GM12874 (cell line): ENCODE measurements around the gene GABARAPL1.

Experiments
- CTCF ChIP-seq: IDR thresholded peaks from 2 replicates; pipeline ENCODE4 v1.5.1; 2011; ENCODE audit warnings: low read depth, mild to moderate bottlenecking, control low read depth, low read length, moderate library complexity; ENCODE audit not compliant: insufficient read depth

Gene GABARAPL1

GRCh38 chr12:10212739-10213131 is at the start of gene GABARAPL1:
TSS of gene GABARAPL1 (plus strand) at chr12:10212877. CDS start at chr12:10213130, 253 bp downstream.
- TF ChIP-seq CTCF, result no peak

GRCh38 chr12:10163084-10163483 is 49.6 kb upstream of the GABARAPL1 start:
- no peak for TF ChIP-seq CTCF

- no peak for TF ChIP-seq CTCF
Observed at GRCh38 chr12:10165421-10165820, 47.3 kb upstream of the GABARAPL1 start.

- TF ChIP-seq CTCF, result no peak
Observed at GRCh38 chr12:10167599-10167998, 45.1 kb upstream of the GABARAPL1 start.

- no peak for TF ChIP-seq CTCF
Observed at GRCh38 chr12:10169104-10169503, 43.6 kb upstream of the GABARAPL1 start.

- TF ChIP-seq CTCF, result no peak
Observed at GRCh38 chr12:10170216-10170615, 42.5 kb upstream of the GABARAPL1 start.

- TF ChIP-seq CTCF, result no peak
Observed at GRCh38 chr12:10171973-10172728, 40.5 kb upstream of the GABARAPL1 start, which contains the start of gene OLR1. TSS of gene OLR1 (minus strand) at chr12:10172132. CDS start at chr12:10172077, 55 bp downstream.
